HG03432 (cell line): ENCODE data around the gene C1QL2.

Experiments used
- ATAC-seq: cut with Tn5 transposase; IDR thresholded peaks from one replicate; pipeline ENCODE4 v1.9.1; 2021; ENCODE audit warnings: mild to moderate bottlenecking, moderate library complexity; ENCODE audit not compliant: unreplicated experiment

Gene C1QL2

GRCh38 chr2:119147776-119148715 is 10.5 kb downstream of the C1QL2 start:
- ATAC-seq: no peak

- no peak for ATAC-seq
Observed at GRCh38 chr2:119144806-119145205, 13.7 kb downstream of the C1QL2 start.

GRCh38 chr2:119142824-119143223 is 15.7 kb downstream of the C1QL2 start:
- no peak for ATAC-seq

GRCh38 chr2:119137502-119137901 is 21.0 kb downstream of the C1QL2 start:
- ATAC-seq: no peak

GRCh38 chr2:119136872-119137271 is 21.7 kb downstream of the C1QL2 start:
- no peak for ATAC-seq

- no peak for ATAC-seq
Observed at GRCh38 chr2:119136093-119136492, 22.5 kb downstream of the C1QL2 start.

GRCh38 chr2:119134775-119135174 is 23.8 kb downstream of the C1QL2 start:
- no peak for ATAC-seq

GRCh38 chr2:119126650-119127049 is 31.9 kb downstream of the C1QL2 start:
- peak; percentile 54 for ATAC-seq

GRCh38 chr2:119123389-119123788 is 35.2 kb downstream of the C1QL2 start:
- ATAC-seq: no peak

GRCh38 chr2:119122663-119123062 is 35.9 kb downstream of the C1QL2 start:
- ATAC-seq: no peak

- no peak for ATAC-seq
Observed at GRCh38 chr2:119119999-119120756, 38.4 kb downstream of the C1QL2 start.

- no peak for ATAC-seq
Observed at GRCh38 chr2:119119076-119119785, 39.3 kb downstream of the C1QL2 start.

GRCh38 chr2:119117891-119118882 is 40.4 kb downstream of the C1QL2 start:
- no peak for ATAC-seq

- ATAC-seq: no peak
Observed at GRCh38 chr2:119117408-119117807, 41.1 kb downstream of the C1QL2 start.

- no peak for ATAC-seq
Observed at GRCh38 chr2:119116411-119117295, 41.9 kb downstream of the C1QL2 start.

GRCh38 chr2:119114266-119114665 is 44.3 kb downstream of the C1QL2 start:
- ATAC-seq: no peak

GRCh38 chr2:119113489-119113770 is 45.1 kb downstream of the C1QL2 start:
- no peak for ATAC-seq

- ATAC-seq: no peak
Observed at GRCh38 chr2:119112770-119113488, 45.6 kb downstream of the C1QL2 start.

GRCh38 chr2:119112230-119112629 is 46.3 kb downstream of the C1QL2 start:
- no peak for ATAC-seq
